A549 (cell line): ENCODE results near the gene NOL9. TPM values are rescaled to one million over a fixed set of nuclear protein-coding genes. Genes with fewer than 3 reads are reported as not detected.

Experiments used
- ATAC-seq, 2 experiments: fragments of 200-7000 bp in 1 of 2; fragments of >200 bp in 1 of 2; cut with Nextera tagmentation in 1 of 2; cut with Tn5 transposase in 1 of 2; 3 replicates each; pipeline versions ENCODE4 v1.8.0 to v1.9.1; 2018 to 2020; ENCODE audit warnings: mild to moderate bottlenecking in 1 of 2, moderate library complexity in 1 of 2
- CTCF ChIA-PET: fragments of 300-600 bp; sonication (Branson Sonifier 250); formaldehyde crosslinking; extraction: SDS; loops from one replicate; lab custom pipeline; 2021; ENCODE audit warnings: antibody characterized with exemption, inconsistent platforms; lab: Yijun Ruan, JAX
- POLR2A ChIA-PET: fragments of 350-600 bp; formaldehyde crosslinking; extraction: SDS; loops from one replicate; lab custom pipeline; 2021; ENCODE audit warnings: antibody characterized with exemption, inconsistent platforms; lab: Yijun Ruan, JAX
- DNase-seq, 2 experiments: peaks; one replicate each; pipeline versions ENCODE4 v3.0.0 to v3.0.0-alpha.2; 2011 to 2016; ENCODE audit warnings: low read depth in 1 of 2, low spot score in 1 of 2
- FAIRE-seq: peaks from 2 replicates; lab custom pipeline; 2011; peaks lifted over from hg19 to GRCh38; lab: Jason Lieb, UNC
- H3K27ac ChIP-seq, 2 experiments: fragments of >200 bp; sonication (Bioruptor Twin); formaldehyde crosslinking; 3 replicates each; pipeline ENCODE4 v1.5.1; 2016 to 2017
- H3K4me1 ChIP-seq: fragments of >200 bp; sonication (Bioruptor Twin); formaldehyde crosslinking; 3 replicates; pipeline ENCODE4 v1.6.1; 2016
- H3K4me2 ChIP-seq: fragments of >200 bp; sonication (Bioruptor Twin); formaldehyde crosslinking; 3 replicates; pipeline ENCODE4 v1.6.1; 2016
- H3K4me3 ChIP-seq: fragments of >200 bp; sonication (Bioruptor Twin); formaldehyde crosslinking; 3 replicates; pipeline ENCODE4 v1.5.1; 2016
- H3K9me3 ChIP-seq: fragments of >200 bp; sonication (Bioruptor Twin); formaldehyde crosslinking; 3 replicates; pipeline ENCODE4 v1.6.1; 2016
- CBX8 ChIP-seq: fragments of 200-600 bp; sonication (generic); IDR thresholded peaks from 2 replicates; pipeline ENCODE4 v1.6.1; 2016
- CHD4 ChIP-seq: fragments of 200-600 bp; sonication (generic); IDR thresholded peaks from 2 replicates; pipeline ENCODE4 v1.6.1; 2016; ENCODE audit warnings: antibody characterized with exemption, mild to moderate bottlenecking, borderline replicate concordance
- EP300 ChIP-seq, 2 experiments: fragments of >200 bp; sonication (Bioruptor Twin); formaldehyde crosslinking; IDR thresholded peaks; 2 replicates in 1 of 2; 3 replicates in 1 of 2; pipeline ENCODE4 v1.6.1; 2016 to 2017
- HEYL ChIP-seq: fragments of 250-450 bp; sonication (Bioruptor Pico); IDR thresholded peaks from 2 replicates; pipeline ENCODE4 v1.8.0; 2021; ENCODE audit warnings: mild to moderate bottlenecking, moderate library complexity
- HOXA7 ChIP-seq: fragments of 250-450 bp; sonication (Bioruptor Pico); IDR thresholded peaks from 2 replicates; pipeline ENCODE4 v1.5.0; 2020; ENCODE audit warnings: mild to moderate bottlenecking, moderate library complexity
- HOXB5 ChIP-seq: fragments of 250-450 bp; sonication (Bioruptor Pico); IDR thresholded peaks from 2 replicates; pipeline ENCODE4 v1.5.0; 2020; ENCODE audit warnings: mild to moderate bottlenecking, moderate library complexity
- JUN ChIP-seq, 2 experiments: fragments of >200 bp; sonication (Bioruptor Twin); formaldehyde crosslinking; IDR thresholded peaks; 2 replicates in 1 of 2; 3 replicates in 1 of 2; pipeline ENCODE4 v1.6.1; 2016 to 2017
- JUNB ChIP-seq: fragments of >200 bp; sonication (Bioruptor Twin); formaldehyde crosslinking; IDR thresholded peaks from 2 replicates; pipeline ENCODE4 v1.6.1; 2016
- KDM5A ChIP-seq: fragments of 200-600 bp; sonication (generic); IDR thresholded peaks from 2 replicates; pipeline ENCODE4 v1.6.1; 2016; ENCODE audit warnings: antibody characterized with exemption, mild to moderate bottlenecking
- MAFK ChIP-seq: fragments of 450-650 bp; IDR thresholded peaks from 2 replicates; pipeline ENCODE4 v1.6.1; 2014; ENCODE audit not compliant: partially characterized antibody
- MAZ ChIP-seq: fragments of 150-350 bp; IDR thresholded peaks from 2 replicates; pipeline ENCODE4 v1.6.1; 2014; ENCODE audit warnings: antibody characterized with exemption, low read depth, low read length, borderline replicate concordance
- NPAS2 ChIP-seq: fragments of 250-450 bp; sonication (Bioruptor Pico); IDR thresholded peaks from 2 replicates; pipeline ENCODE4 v1.8.0; 2022; ENCODE audit warnings: mild to moderate bottlenecking, moderate library complexity, borderline replicate concordance
- POLR2AphosphoS2 ChIP-seq: conservative IDR thresholded peaks from 2 replicates; pipeline ENCODE4 v1.6.1; 2012; ENCODE audit warnings: low read length, improper control_type of control experiment, inconsistent platforms
- RFX5 ChIP-seq: fragments of 450-650 bp; IDR thresholded peaks from 2 replicates; pipeline ENCODE4 v1.7.1; 2014; ENCODE audit warnings: antibody characterized with exemption, mild to moderate bottlenecking, moderate library complexity
- SREBF2 ChIP-seq: fragments of 450-650 bp; IDR thresholded peaks from 2 replicates; pipeline ENCODE4 v1.6.1; 2014; ENCODE audit warnings: mild to moderate bottlenecking, moderate library complexity
- TFCP2L1 ChIP-seq: fragments of 250-450 bp; sonication (Bioruptor Pico); IDR thresholded peaks from 2 replicates; pipeline ENCODE4 v1.5.0; 2021; ENCODE audit warnings: mild to moderate bottlenecking
- ZC3H11A ChIP-seq: fragments of 450-650 bp; IDR thresholded peaks from 2 replicates; pipeline ENCODE4 v1.6.1; 2014; ENCODE audit warnings: antibody characterized with exemption, mild to moderate bottlenecking
- ZNF302 ChIP-seq: fragments of 250-450 bp; sonication (Bioruptor Pico); IDR thresholded peaks from 2 replicates; pipeline ENCODE4 v1.9.0; 2021; ENCODE audit warnings: inconsistent platforms, mild to moderate bottlenecking, moderate library complexity
- ZSCAN20 ChIP-seq: fragments of 250-450 bp; sonication (Bioruptor Pico); IDR thresholded peaks from 2 replicates; pipeline ENCODE4 v1.8.0; 2022; ENCODE audit warnings: mild to moderate bottlenecking, moderate library complexity
- WGBS: methylation state at CpG from one replicate; pipeline ENCODE4 v1.1.6; 2017; ENCODE audit errors: missing lambda C conversion rate; 5-methylcytosine and 5-hydroxymethylcytosine counted together
- polyA plus RNA-seq, 4 experiments: library from polyadenylated mRNA; depleted of rRNA in 3 of 4; stranded (reverse); fragments of >200 nt; fragmentation: RNase III in 1 of 4; extraction: RNeasy Plus Mini Kit Qiagen cat#74134 plus additional on column Dnase treatment in 1 of 4; gene quantifications; 2 replicates in 3 of 4; 3 replicates in 1 of 4; pipeline ENCODE4 v1.2.3, GENCODE V29; 2011 to 2017
- TF ChIP-seq, protein P1 (sequence below): IDR thresholded peaks from 2 replicates; pipeline ENCODE4 v1.6.1; 2012
- TF ChIP-seq, protein P2 (sequence below): fragments of >200 bp; sonication (Bioruptor Twin); formaldehyde crosslinking; IDR thresholded peaks from 3 replicates; pipeline ENCODE4 v1.6.1; 2016
- TF ChIP-seq, protein P3 (sequence below): fragments of >200 bp; sonication (Bioruptor Twin); formaldehyde crosslinking; IDR thresholded peaks from 3 replicates; pipeline ENCODE4 v1.5.1; 2016
- TF ChIP-seq, protein P4 (sequence below): fragments of 150-350 bp; IDR thresholded peaks from 2 replicates; pipeline ENCODE4 v1.6.1; 2014; ENCODE audit warnings: low read depth, mild to moderate bottlenecking, low read length

The NOL9 gene
- polyA plus RNA-seq, 2 of the 4 experiments (the other 2 are of a cell fraction), result 4.4 to 19.3 TPM

DNA sequence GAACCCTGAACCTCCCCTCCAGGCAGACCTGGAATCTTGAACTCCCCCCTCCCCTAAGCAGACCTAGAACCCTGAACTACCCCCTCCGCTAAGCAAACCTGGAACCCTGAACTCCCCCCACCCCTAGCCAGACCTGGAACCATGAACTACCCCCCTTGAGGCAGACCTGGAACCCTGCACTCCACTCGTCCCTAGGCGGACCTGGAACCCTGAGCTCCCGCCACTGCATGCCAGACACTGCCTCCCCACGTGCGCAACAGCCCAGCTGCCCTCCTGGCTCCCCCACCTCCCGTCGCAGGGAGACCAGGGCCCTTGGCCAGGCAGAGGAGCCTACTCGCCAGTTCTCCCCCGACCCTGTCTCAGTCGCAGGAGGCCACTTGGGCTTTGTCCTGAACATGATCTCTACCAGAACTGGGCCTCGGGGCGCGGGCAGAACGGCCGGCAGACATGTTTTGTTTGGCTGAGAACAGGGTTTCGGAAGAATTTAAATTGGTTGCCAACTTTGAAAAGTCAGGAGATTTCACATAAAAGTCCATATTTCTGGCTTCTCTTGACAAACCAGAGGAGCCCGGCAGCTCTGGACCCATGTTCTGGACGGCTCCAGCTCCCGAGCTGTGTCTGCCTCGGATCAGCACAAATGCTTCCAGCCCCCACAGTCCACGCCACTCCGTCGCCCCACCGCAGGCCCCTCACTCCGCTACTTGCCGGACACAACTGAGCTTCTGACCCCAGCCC, 53.6 kb downstream of the NOL9 start:
- CTCF ChIA-PET, result interaction anchor here (1.3 to 8.8 kb wide), 2 partner anchors 10 to 23 kb away, joined by 3 to 54 read pairs; partner anchors contain the start of gene PLEKHG5

DNA sequence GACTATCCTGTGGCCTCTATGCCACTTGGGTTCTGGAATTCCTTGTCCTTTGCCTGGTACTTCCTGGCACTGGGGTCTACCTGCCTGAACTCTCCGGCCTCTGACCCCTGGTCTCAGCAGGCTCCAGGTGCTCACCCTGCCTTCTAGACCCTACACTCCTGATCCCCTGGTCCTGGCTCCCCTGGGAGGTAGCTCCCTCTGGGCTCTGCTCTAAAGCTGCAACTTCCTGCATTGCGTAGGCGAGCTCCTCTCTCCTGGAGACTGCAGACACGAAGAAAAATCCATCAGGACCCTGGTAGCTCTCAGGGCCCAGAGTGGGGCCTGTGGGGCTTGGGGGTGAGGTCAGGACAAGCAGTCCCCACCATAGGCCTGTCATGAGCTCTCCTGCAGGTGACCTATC, 55.0 kb downstream of the NOL9 start:
- FAIRE-seq, result no peak
- no peak overlapping the region for H3K4me3 ChIP-seq
- H3K9me3 ChIP-seq, result no peaks in the 10 kb centered on the region
- no peak for TF ChIP-seq RFX5
- no peak for TF ChIP-seq EP300 (IDR thresholded peaks at IDR 0.05)
- TF ChIP-seq NPAS2, result no peak
- no peak for TF ChIP-seq HOXA7
- TF ChIP-seq, protein P1, sequence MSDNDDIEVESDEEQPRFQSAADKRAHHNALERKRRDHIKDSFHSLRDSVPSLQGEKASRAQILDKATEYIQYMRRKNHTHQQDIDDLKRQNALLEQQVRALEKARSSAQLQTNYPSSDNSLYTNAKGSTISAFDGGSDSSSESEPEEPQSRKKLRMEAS, result no peak
- no peak for TF ChIP-seq MAZ
- TF ChIP-seq SREBF2, result no peak
- TF ChIP-seq, protein P2, sequence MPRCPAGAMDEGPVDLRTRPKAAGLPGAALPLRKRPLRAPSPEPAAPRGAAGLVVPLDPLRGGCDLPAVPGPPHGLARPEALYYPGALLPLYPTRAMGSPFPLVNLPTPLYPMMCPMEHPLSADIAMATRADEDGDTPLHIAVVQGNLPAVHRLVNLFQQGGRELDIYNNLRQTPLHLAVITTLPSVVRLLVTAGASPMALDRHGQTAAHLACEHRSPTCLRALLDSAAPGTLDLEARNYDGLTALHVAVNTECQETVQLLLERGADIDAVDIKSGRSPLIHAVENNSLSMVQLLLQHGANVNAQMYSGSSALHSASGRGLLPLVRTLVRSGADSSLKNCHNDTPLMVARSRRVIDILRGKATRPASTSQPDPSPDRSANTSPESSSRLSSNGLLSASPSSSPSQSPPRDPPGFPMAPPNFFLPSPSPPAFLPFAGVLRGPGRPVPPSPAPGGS, result no peak
- no peak for TF ChIP-seq POLR2AphosphoS2
- no peak for ATAC-seq
- H3K27ac ChIP-seq, result no peak overlapping the region
- WGBS, result 66% methylated on average over 3 of the region's 4 CpGs
- H3K4me2 ChIP-seq, result no peak overlapping the region
- peaks cover 11% of the 10 kb centered on the region for H3K4me1 ChIP-seq
- ChIA-PET CTCF (interaction anchor here (1.3 to 8.8 kb wide), 4 partner anchors 9 to 55 kb away, joined by 5 to 54 read pairs (median 6); partner anchors contain the start of genes NOL9, PLEKHG5 and TAS1R1), POLR2A (no interaction called here)
- no peak for DNase-seq

More for the DNA sequence above, 53.6 kb downstream of the NOL9 start:
- TF ChIP-seq MAFK (no peak), HOXB5 (CRISPR knock-in tag) (no peak), CBX8 (no peak), HEYL (CRISPR knock-in tag) (no peak), ZNF302 (CRISPR knock-in tag) (no peak), CHD4 (no peak), TFCP2L1 (CRISPR knock-in tag) (no peak), HOXA7 (no peak), ZC3H11A (no peak), JUN (IDR thresholded peaks at IDR 0.05) (no peak), KDM5A (no peak), ZSCAN20 (no peak), MAZ (no peak), JUNB (no peak)
- TF ChIP-seq, protein P3, sequence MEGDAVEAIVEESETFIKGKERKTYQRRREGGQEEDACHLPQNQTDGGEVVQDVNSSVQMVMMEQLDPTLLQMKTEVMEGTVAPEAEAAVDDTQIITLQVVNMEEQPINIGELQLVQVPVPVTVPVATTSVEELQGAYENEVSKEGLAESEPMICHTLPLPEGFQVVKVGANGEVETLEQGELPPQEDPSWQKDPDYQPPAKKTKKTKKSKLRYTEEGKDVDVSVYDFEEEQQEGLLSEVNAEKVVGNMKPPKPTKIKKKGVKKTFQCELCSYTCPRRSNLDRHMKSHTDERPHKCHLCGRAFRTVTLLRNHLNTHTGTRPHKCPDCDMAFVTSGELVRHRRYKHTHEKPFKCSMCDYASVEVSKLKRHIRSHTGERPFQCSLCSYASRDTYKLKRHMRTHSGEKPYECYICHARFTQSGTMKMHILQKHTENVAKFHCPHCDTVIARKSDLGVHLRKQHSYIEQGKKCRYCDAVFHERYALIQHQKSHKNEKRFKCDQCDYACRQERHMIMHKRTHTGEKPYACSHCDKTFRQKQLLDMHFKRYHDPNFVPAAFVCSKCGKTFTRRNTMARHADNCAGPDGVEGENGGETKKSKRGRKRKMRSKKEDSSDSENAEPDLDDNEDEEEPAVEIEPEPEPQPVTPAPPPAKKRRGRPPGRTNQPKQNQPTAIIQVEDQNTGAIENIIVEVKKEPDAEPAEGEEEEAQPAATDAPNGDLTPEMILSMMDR, result no peak
- TF ChIP-seq, protein P2, result no peak
- TF ChIP-seq, protein P4, sequence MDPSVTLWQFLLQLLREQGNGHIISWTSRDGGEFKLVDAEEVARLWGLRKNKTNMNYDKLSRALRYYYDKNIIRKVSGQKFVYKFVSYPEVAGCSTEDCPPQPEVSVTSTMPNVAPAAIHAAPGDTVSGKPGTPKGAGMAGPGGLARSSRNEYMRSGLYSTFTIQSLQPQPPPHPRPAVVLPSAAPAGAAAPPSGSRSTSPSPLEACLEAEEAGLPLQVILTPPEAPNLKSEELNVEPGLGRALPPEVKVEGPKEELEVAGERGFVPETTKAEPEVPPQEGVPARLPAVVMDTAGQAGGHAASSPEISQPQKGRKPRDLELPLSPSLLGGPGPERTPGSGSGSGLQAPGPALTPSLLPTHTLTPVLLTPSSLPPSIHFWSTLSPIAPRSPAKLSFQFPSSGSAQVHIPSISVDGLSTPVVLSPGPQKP, result no peak
- TF ChIP-seq, protein P1, result no peak
- H3K4me3 ChIP-seq, result no peak overlapping the region
- ATAC-seq, result no peak
- no peak for DNase-seq
- peaks cover 11% of the 10 kb centered on the region for H3K4me1 ChIP-seq
- no peak for FAIRE-seq
- POLR2A ChIA-PET, result no interaction called here
- WGBS, result 87% methylated on average over 17 of the region's 27 CpGs
- H3K9me3 ChIP-seq, result no peaks in the 10 kb centered on the region
- no peak overlapping the region for H3K4me2 ChIP-seq
- no peak overlapping the region for H3K27ac ChIP-seq
